Astrocyte of the cerebellum (primary cell): ENCODE measurements around the gene ARF1.

Source experiments
- DNase-seq: peaks from one replicate; pipeline ENCODE4 v3.0.0-alpha.2; 2011; ENCODE audit warnings: low read depth
- H3K4me3 ChIP-seq: 2 replicates; pipeline ENCODE4 v1.5.1; 2011; ENCODE audit warnings: mild to moderate bottlenecking, low read depth, low read length, moderate library complexity
- in situ Hi-C: cut with HindIII; loops from 2 replicates; pipeline ENCODE4 v1.10.0; 2017; ENCODE audit warnings: low sequenced_read_pairs
- TF ChIP-seq, protein P1 (sequence below): IDR thresholded peaks from 2 replicates; pipeline ENCODE4 v1.5.1; 2012; ENCODE audit warnings: low read length, low read depth, moderate library complexity, mild to moderate bottlenecking; ENCODE audit errors: missing control alignments

Gene ARF1

DNA sequence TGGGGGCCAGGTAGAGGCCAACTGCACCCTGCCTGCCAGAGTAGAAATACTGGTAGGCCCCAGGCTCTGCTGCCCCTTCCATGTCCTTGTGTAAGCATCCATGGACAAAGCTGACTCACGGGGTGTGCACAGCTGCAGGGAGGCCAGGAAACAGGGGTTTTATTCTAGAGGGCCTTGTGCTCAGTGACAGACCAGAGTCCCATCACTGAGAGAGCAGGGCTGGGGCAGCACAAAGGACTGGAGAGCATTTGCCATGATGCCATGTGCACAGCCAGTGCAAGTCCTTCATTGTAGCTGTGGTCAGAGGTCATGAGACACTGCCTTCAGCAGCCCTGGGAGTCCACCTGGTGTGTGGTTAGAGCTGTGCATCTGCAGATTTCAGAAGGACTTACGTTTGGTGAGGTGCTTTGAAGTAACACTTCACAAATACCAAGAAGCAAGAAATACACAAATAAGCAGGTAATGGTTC is 8.1 kb downstream of the ARF1 start:
- no peak for DNase-seq
- no peak overlapping the region for H3K4me3 ChIP-seq
- in situ Hi-C loops = no loop called here
- TF ChIP-seq, protein P1, sequence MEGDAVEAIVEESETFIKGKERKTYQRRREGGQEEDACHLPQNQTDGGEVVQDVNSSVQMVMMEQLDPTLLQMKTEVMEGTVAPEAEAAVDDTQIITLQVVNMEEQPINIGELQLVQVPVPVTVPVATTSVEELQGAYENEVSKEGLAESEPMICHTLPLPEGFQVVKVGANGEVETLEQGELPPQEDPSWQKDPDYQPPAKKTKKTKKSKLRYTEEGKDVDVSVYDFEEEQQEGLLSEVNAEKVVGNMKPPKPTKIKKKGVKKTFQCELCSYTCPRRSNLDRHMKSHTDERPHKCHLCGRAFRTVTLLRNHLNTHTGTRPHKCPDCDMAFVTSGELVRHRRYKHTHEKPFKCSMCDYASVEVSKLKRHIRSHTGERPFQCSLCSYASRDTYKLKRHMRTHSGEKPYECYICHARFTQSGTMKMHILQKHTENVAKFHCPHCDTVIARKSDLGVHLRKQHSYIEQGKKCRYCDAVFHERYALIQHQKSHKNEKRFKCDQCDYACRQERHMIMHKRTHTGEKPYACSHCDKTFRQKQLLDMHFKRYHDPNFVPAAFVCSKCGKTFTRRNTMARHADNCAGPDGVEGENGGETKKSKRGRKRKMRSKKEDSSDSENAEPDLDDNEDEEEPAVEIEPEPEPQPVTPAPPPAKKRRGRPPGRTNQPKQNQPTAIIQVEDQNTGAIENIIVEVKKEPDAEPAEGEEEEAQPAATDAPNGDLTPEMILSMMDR = no peak

- TF ChIP-seq, protein P1 = no peak
- no peak for DNase-seq
- H3K4me3 ChIP-seq = no peak overlapping the region
- in situ Hi-C loops = no loop called here
Observed at GRCh38 chr1:228091084-228091483, 8.6 kb downstream of the ARF1 start.

DNA sequence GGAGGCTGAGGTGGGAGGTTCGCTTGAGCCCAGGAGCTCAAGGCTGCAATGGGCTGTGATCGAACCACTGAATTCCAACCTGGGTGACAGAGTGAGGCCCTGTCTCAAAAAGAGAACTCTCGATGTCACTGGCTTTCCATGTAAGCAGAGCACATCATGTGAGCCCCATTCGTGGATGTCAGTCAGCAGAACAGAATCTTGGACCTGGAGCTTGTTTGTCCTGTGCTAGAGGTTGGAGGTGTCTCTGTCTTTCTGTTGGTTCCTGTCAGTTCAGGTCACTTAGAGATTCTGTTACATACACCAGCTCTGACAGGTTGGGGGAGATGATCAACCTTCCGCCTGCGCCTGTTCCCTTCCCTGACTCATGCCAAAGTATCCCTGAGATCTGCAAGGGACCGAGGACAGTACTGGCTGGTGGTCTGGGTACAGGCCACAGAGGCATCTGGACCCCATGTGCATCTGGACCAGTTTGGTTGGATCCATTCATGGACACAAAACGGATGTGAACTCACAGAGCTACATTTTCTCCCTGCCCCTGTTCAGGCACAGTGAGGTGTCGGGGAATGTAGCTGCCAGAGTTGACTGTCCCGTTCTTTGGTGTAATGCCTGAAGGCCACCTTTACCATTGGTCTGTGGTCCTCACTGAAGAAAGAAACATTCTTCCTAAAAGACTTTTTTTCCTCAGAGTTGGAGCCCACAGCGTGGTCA is 10.0 kb downstream of the ARF1 start:
- TF ChIP-seq, protein P1 = no peak
- no peak for DNase-seq
- H3K4me3 ChIP-seq = no peak overlapping the region
- in situ Hi-C loops = no loop called here

GRCh38 chr1:228093050-228093906 is 10.8 kb downstream of the ARF1 start:
- TF ChIP-seq, protein P1 = no peak
- in situ Hi-C loops = no loop called here
- no peak overlapping the region for H3K4me3 ChIP-seq
- DNase-seq = no peak

DNA sequence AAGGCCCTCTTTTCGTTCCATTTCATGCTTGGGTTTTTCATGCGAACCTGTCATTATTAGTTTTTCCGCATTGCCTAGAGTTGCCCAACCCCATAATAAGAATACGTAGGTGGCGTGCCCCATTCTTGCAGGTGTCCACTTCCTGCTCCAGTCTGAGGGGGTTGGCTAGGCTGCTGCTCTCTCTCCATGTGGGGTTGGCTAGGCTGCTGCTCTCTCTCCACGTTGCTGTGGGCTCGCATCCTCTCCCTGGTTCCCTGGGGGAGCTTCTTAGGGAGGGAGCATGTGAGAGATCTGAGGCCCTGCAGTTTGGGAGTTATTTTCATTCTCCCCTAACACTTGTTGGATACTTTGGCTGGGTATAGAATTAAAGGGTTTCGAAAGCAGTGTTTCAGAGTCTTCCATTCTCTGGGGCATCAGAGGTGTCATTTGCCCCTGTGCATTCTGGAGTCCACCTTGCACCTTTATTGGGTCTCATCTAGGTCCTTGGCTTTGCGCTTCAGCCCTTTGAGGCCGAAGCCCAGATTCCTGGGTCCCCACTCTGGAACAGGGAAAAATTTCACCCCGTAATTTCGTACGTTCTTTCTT is 12.0 kb downstream of the ARF1 start:
- in situ Hi-C loops = no loop called here
- TF ChIP-seq, protein P1 = no peak
- H3K4me3 ChIP-seq = no peak overlapping the region
- no peak for DNase-seq

- no peak overlapping the region for H3K4me3 ChIP-seq
- TF ChIP-seq, protein P1 = no peak
- in situ Hi-C loops = no loop called here
- no peak for DNase-seq
Observed at GRCh38 chr1:228095161-228095560, 12.7 kb downstream of the ARF1 start.
